HG03039 (cell line): Measurements from ENCODE around the gene SLC26A8.
A peak's percentile ranks its signal among the peaks of the same experiment; 100 is the strongest.
"Not testable (repeated sequence)": the region's sequence is repeated elsewhere in the genome, so short reads cannot be mapped to it uniquely, and the experiment has no call there.

Experiments
- ATAC-seq: cut with Tn5 transposase; IDR thresholded peaks from one replicate; pipeline ENCODE4 v1.9.1; 2021; ENCODE audit warnings: mild to moderate bottlenecking, moderate library complexity; ENCODE audit not compliant: unreplicated experiment

The SLC26A8 gene

GRCh38 chr6:36053878-36054277 is 29.4 kb upstream of the SLC26A8 start:
- ATAC-seq: no peak

GRCh38 chr6:36052097-36052496 is 27.7 kb upstream of the SLC26A8 start:
- ATAC-seq: no peak

GRCh38 chr6:36050947-36051710 is 26.7 kb upstream of the SLC26A8 start:
- ATAC-seq: no peak

- no peak for ATAC-seq
Measured at GRCh38 chr6:36050305-36050704, 25.9 kb upstream of the SLC26A8 start.

GRCh38 chr6:36049582-36049981 is 25.1 kb upstream of the SLC26A8 start:
- ATAC-seq: no peak

GRCh38 chr6:36042618-36043260 is 18.3 kb upstream of the SLC26A8 start:
- no peak for ATAC-seq

- ATAC-seq: no peak
Measured at GRCh38 chr6:36040958-36041357, 16.5 kb upstream of the SLC26A8 start.

GRCh38 chr6:36039112-36039511 is 14.7 kb upstream of the SLC26A8 start:
- ATAC-seq: no peak

GRCh38 chr6:36038120-36038876 is 13.9 kb upstream of the SLC26A8 start:
- no peak for ATAC-seq

GRCh38 chr6:36035225-36035624 is 10.8 kb upstream of the SLC26A8 start:
- ATAC-seq: no peak

- ATAC-seq: no peak
Measured at GRCh38 chr6:36034441-36034840, 10.0 kb upstream of the SLC26A8 start.

GRCh38 chr6:36033935-36034334 is 9.5 kb upstream of the SLC26A8 start:
- no peak for ATAC-seq

GRCh38 chr6:36033144-36033543 is 8.7 kb upstream of the SLC26A8 start:
- not testable (repeated sequence) for ATAC-seq

GRCh38 chr6:36032261-36032660 is 7.8 kb upstream of the SLC26A8 start:
- no peak for ATAC-seq

GRCh38 chr6:36029464-36029863 is 5.0 kb upstream of the SLC26A8 start:
- ATAC-seq: no peak

- ATAC-seq: no peak
Measured at GRCh38 chr6:36028877-36029324, 4.5 kb upstream of the SLC26A8 start.

- peak; percentile 14 for ATAC-seq
Measured at GRCh38 chr6:36028088-36028876, 3.8 kb upstream of the SLC26A8 start.

- peak; percentile 81 for ATAC-seq
Measured at GRCh38 chr6:36027501-36028087, 3.2 kb upstream of the SLC26A8 start, which contains the start of gene MAPK14. MAPK14 (plus strand) TSS chr6:36027808; CDS start chr6:36028158, 350 bp downstream.

GRCh38 chr6:36025932-36026327 is 1.5 kb upstream of the SLC26A8 start:
- ATAC-seq: no peak

GRCh38 chr6:36025260-36025931 is 955 bp upstream of the SLC26A8 start:
- no peak for ATAC-seq
